ENCODE measurements around the gene CAMKK1.

The CAMKK1 gene

GRCh38 chr17:3918372-3919122 lies 25.7 kb upstream of the CAMKK1 start:
- DNase-seq (ENCODE audit: low read depth in 2 of 2): no peak

- DNase-seq (ENCODE audit: low read depth in 2 of 2): no peak
These were observed 24.6 kb upstream of the CAMKK1 start for GRCh38 chr17:3917391-3917931.

- no peak for DNase-seq (ENCODE audit: low read depth in 2 of 2)
These were observed 24.0 kb upstream of the CAMKK1 start for GRCh38 chr17:3916825-3917224.

- no peak for DNase-seq (ENCODE audit: low read depth in 2 of 2)
These were observed 23.3 kb upstream of the CAMKK1 start, which contains the start of gene P2RX1 for GRCh38 chr17:3915995-3916696. Gene P2RX1, minus strand, starts transcription at chr17:3916465. Its CDS starts 240 bp downstream, at chr17:3916225.

GRCh38 chr17:3915581-3915994 lies 22.7 kb upstream of the CAMKK1 start:
- DNase-seq (ENCODE audit: low read depth in 2 of 2): no peak

GRCh38 chr17:3914312-3914670 lies 21.4 kb upstream of the CAMKK1 start:
- no peak for DNase-seq (ENCODE audit: low read depth in 2 of 2)

GRCh38 chr17:3913531-3914311 lies 20.9 kb upstream of the CAMKK1 start:
- peak; percentile 49 to 51 for DNase-seq (ENCODE audit: low read depth in 2 of 2)

GRCh38 chr17:3912827-3913226 lies 20.0 kb upstream of the CAMKK1 start:
- no peak for DNase-seq (ENCODE audit: low read depth in 2 of 2)

- peak; percentile 22 to 34 for DNase-seq (ENCODE audit: low read depth in 2 of 2)
These were observed 18.6 kb upstream of the CAMKK1 start for GRCh38 chr17:3911271-3912053.

- no peak for DNase-seq (ENCODE audit: low read depth in 2 of 2)
These were observed 17.8 kb upstream of the CAMKK1 start for GRCh38 chr17:3910420-3911270.

GRCh38 chr17:3909257-3909656 lies 16.4 kb upstream of the CAMKK1 start:
- DNase-seq (ENCODE audit: low read depth in 2 of 2): no peak

- DNase-seq (ENCODE audit: low read depth in 2 of 2): no peak
These were observed 14.8 kb upstream of the CAMKK1 start for GRCh38 chr17:3907483-3908216.

- no peak for DNase-seq (ENCODE audit: low read depth in 2 of 2)
These were observed 14.0 kb upstream of the CAMKK1 start for GRCh38 chr17:3906881-3907280.

GRCh38 chr17:3905017-3905520 lies 12.2 kb upstream of the CAMKK1 start:
- no peak for DNase-seq (ENCODE audit: low read depth in 2 of 2)

GRCh38 chr17:3904501-3904900 lies 11.6 kb upstream of the CAMKK1 start:
- no peak for DNase-seq (ENCODE audit: low read depth in 2 of 2)

- no peak for DNase-seq (ENCODE audit: low read depth in 2 of 2)
These were observed 11.0 kb upstream of the CAMKK1 start for GRCh38 chr17:3903881-3904290.

GRCh38 chr17:3903051-3903825 lies 10.4 kb upstream of the CAMKK1 start:
- no peak for DNase-seq (ENCODE audit: low read depth in 2 of 2)

GRCh38 chr17:3900646-3901045 lies 7.8 kb upstream of the CAMKK1 start:
- no peak for DNase-seq (ENCODE audit: low read depth in 2 of 2)

GRCh38 chr17:3897731-3898130 lies 4.9 kb upstream of the CAMKK1 start:
- no peak for DNase-seq (ENCODE audit: low read depth in 2 of 2)

Measured in stimulated activated CD8-positive, alpha-beta memory T cell treated with anti-CD3 and anti-CD28 coated beads, Interleukin-15, amount 100 ng/mL, for 4 hours (primary cell).